PC-3 (cell line): ENCODE measurements around the gene AP3S1.

Source experiments
- EZH2phosphoT487 ChIP-seq: fragments of 300-600 bp; sonication (generic); IDR thresholded peaks from 2 replicates; pipeline ENCODE4 v1.6.1; 2018; ENCODE audit warnings: mild to moderate bottlenecking, antibody characterized with exemption, low read length, borderline replicate concordance
- TF ChIP-seq, protein P1 (sequence below): fragments of 300-600 bp; sonication (generic); conservative IDR thresholded peaks from 2 replicates; pipeline ENCODE4 v1.5.1; 2017; ENCODE audit warnings: antibody characterized with exemption, low read depth, mild to moderate bottlenecking, low read length

DNA sequence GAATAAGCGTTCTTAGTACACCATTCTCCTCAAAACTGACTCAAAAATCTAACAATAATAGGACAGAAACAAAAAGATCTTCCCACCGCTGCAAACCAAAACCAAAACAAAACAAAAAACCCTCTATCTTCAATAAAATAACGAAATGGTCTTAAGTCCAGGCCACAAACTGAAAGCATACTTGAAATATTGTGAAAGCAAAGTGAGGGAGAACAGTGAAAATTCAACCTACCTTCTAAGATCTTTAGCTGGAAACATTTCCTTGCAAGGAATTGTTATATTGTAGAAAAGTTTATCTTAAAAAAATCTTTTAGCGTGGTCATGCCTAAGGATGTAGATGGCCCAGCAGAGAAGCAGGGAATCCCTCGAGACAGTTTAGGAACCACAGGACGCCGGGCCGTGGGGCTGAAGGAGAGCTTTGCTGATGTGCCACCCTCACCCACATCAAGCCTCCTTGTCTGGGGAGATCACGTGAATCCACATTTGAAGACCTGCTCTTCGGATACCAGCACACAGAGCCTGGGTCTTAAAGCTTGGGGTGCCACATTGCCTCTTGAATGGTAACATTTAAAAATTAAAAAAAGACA is 92.7 kb downstream of the AP3S1 start:
- TF ChIP-seq, protein P1, sequence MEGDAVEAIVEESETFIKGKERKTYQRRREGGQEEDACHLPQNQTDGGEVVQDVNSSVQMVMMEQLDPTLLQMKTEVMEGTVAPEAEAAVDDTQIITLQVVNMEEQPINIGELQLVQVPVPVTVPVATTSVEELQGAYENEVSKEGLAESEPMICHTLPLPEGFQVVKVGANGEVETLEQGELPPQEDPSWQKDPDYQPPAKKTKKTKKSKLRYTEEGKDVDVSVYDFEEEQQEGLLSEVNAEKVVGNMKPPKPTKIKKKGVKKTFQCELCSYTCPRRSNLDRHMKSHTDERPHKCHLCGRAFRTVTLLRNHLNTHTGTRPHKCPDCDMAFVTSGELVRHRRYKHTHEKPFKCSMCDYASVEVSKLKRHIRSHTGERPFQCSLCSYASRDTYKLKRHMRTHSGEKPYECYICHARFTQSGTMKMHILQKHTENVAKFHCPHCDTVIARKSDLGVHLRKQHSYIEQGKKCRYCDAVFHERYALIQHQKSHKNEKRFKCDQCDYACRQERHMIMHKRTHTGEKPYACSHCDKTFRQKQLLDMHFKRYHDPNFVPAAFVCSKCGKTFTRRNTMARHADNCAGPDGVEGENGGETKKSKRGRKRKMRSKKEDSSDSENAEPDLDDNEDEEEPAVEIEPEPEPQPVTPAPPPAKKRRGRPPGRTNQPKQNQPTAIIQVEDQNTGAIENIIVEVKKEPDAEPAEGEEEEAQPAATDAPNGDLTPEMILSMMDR: no peak
- TF ChIP-seq EZH2phosphoT487: no peak
